GM12878 (cell line): ENCODE data around the gene C10orf71. TPM values are rescaled to one million over a fixed set of nuclear protein-coding genes. Genes with fewer than 3 reads are reported as not detected.

Experiments used
- CREM ChIP-seq: IDR thresholded peaks from 2 replicates; pipeline ENCODE4 v1.6.1; 2014; ENCODE audit warnings: antibody characterized with exemption, low read depth
- E2F8 ChIP-seq: fragments of 450-650 bp; IDR thresholded peaks from 2 replicates; pipeline ENCODE4 v1.6.1; 2018; ENCODE audit warnings: mild to moderate bottlenecking, low read depth, moderate library complexity; ENCODE audit not compliant: partially characterized antibody
- GATAD2B ChIP-seq: fragments of 450-650 bp; conservative IDR thresholded peaks from 2 replicates; pipeline ENCODE4 v1.6.1; 2017; ENCODE audit warnings: low read depth, mild to moderate bottlenecking, moderate library complexity
- POLR2A ChIP-seq: IDR thresholded peaks from 2 replicates; pipeline ENCODE4 v1.6.1; 2011; ENCODE audit warnings: low read depth, mild to moderate bottlenecking, low read length
- RELB ChIP-seq: fragments of 450-650 bp; IDR thresholded peaks from 2 replicates; pipeline ENCODE4 v1.6.1; 2017; ENCODE audit warnings: low read depth, mild to moderate bottlenecking, moderate library complexity
- ZZZ3 ChIP-seq: IDR thresholded peaks from 2 replicates; pipeline ENCODE4 v1.6.1; 2011; ENCODE audit warnings: low read depth; ENCODE audit not compliant: control insufficient read depth, insufficient read length
- polyA plus RNA-seq, 11 experiments: library from polyadenylated mRNA; depleted of rRNA in 4 of 11; unstranded in 6 of 11; stranded (reverse) in 5 of 11; fragments of >200 nt; fragmentation: Nextera tagmentation in 4 of 11; fragmentation: Illumina TruSeq in 1 of 11; extraction: Ambion mirVana in 4 of 11; extraction: Trizol in 1 of 11; gene quantifications; 1 replicate in 1 of 11; 2 replicates in 10 of 11; pipeline versions ENCODE4 v1.2.1 to v1.2.3, GENCODE V29; 2011 to 2016; ENCODE audit warnings: inconsistent platforms in 2 of 11, missing spikeins in 2 of 11, low read depth in 1 of 11
- total RNA-seq, 4 experiments: library from RNA; depleted of rRNA in 3 of 4; stranded (reverse); fragments of >200 nt in 3 of 4; fragmentation: Illumina TruSeq in 1 of 4; extraction: Trizol in 1 of 4; gene quantifications; 2 replicates each; pipeline versions ENCODE4 v1.2.1 to v1.2.3, GENCODE V29; 2013 to 2021
- TF ChIP-seq, protein P1 (sequence below): fragments of 450-650 bp; IDR thresholded peaks from 2 replicates; pipeline ENCODE4 v1.6.1; 2017; ENCODE audit warnings: antibody characterized with exemption, mild to moderate bottlenecking, moderate library complexity

The C10orf71 gene
- total and polyA plus RNA-seq, 10 of the 15 experiments (the other 5 are each of a cell fraction or from before 2014, with no cell fraction given) = not detected

DNA sequence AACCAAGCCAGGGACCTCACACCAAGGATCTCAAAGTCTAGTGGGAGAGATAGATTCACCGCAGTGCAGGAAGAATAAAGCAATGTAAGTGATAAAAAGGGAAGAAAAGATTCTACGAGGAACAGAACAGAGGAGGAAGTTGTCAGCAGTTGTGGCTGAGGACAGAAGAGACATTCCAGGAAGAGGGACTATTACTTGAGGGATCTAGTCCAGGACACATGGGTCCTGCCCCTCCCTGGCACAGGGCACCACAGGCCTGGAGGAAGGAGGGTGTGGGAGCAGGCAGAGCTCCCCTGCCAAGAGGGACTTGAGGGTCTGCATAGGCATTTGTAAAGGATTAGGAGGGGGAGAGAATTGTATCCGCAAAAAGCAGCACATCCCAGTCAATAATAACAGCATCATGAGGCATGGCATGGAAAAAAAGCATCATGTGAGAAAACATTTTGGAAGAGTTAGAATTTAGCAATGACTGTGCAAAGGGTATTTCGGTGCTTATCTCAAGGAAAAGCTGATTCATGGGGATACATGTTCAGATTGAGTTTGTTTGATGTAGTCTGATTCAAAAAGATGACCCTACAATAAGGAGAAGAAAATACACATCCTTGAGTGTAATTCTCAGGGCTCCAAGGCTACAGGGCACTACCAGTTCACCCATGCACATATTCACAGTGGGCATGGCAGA, 12.7 kb downstream of the C10orf71 start (continued):
- no peak for TF ChIP-seq E2F8
- TF ChIP-seq, protein P1, sequence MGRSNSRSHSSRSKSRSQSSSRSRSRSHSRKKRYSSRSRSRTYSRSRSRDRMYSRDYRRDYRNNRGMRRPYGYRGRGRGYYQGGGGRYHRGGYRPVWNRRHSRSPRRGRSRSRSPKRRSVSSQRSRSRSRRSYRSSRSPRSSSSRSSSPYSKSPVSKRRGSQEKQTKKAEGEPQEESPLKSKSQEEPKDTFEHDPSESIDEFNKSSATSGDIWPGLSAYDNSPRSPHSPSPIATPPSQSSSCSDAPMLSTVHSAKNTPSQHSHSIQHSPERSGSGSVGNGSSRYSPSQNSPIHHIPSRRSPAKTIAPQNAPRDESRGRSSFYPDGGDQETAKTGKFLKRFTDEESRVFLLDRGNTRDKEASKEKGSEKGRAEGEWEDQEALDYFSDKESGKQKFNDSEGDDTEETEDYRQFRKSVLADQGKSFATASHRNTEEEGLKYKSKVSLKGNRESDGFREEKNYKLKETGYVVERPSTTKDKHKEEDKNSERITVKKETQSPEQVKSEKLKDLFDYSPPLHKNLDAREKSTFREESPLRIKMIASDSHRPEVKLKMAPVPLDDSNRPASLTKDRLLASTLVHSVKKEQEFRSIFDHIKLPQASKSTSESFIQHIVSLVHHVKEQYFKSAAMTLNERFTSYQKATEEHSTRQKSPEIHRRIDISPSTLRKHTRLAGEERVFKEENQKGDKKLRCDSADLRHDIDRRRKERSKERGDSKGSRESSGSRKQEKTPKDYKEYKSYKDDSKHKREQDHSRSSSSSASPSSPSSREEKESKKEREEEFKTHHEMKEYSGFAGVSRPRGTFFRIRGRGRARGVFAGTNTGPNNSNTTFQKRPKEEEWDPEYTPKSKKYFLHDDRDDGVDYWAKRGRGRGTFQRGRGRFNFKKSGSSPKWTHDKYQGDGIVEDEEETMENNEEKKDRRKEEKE = no peak
- TF ChIP-seq CREM = no peak
- TF ChIP-seq POLR2A = no peak
- no peak for TF ChIP-seq ZZZ3
- TF ChIP-seq RELB = no peak
- TF ChIP-seq GATAD2B = no peak
